ENCODE results near the gene PWP1.
"Not testable (repeated sequence)": the region's sequence is repeated elsewhere in the genome, so short reads cannot be mapped to it uniquely, and the experiment has no call there.

Gene PWP1

GRCh38 chr12:107668320-107669098 lies 17.1 kb upstream of the PWP1 start:
- no peak for DNase-seq

GRCh38 chr12:107669946-107670345 lies 15.7 kb upstream of the PWP1 start:
- DNase-seq = no peak

- no peak for DNase-seq
Measured at GRCh38 chr12:107670999-107671643, 14.5 kb upstream of the PWP1 start.

- no peak for DNase-seq
Measured at GRCh38 chr12:107677671-107678070, 7.9 kb upstream of the PWP1 start.

GRCh38 chr12:107679336-107679735 lies 6.3 kb upstream of the PWP1 start:
- DNase-seq = no peak

- DNase-seq = no peak
Measured at GRCh38 chr12:107681455-107681835, 4.2 kb upstream of the PWP1 start.

- DNase-seq = no peak
Measured at GRCh38 chr12:107681836-107682820, 3.5 kb upstream of the PWP1 start.

- DNase-seq = no peak
Measured at GRCh38 chr12:107684029-107684795, 1.4 kb upstream of the PWP1 start.

- DNase-seq = no peak
Measured at GRCh38 chr12:107684990-107685359, 624 bp upstream of the PWP1 start.

- not testable (repeated sequence) for DNase-seq
Measured at GRCh38 chr12:107695772-107696171, 10.2 kb downstream of the PWP1 start.

- DNase-seq = no peak
Measured at GRCh38 chr12:107702106-107702505, 16.5 kb downstream of the PWP1 start.

- DNase-seq = no peak
Measured at GRCh38 chr12:107704041-107704440, 18.4 kb downstream of the PWP1 start.

GRCh38 chr12:107705522-107705921 lies 19.9 kb downstream of the PWP1 start:
- not testable (repeated sequence) for DNase-seq

- DNase-seq = no peak
Measured at GRCh38 chr12:107715780-107716179, 30.2 kb downstream of the PWP1 start.

GRCh38 chr12:107718606-107719005 lies 33.0 kb downstream of the PWP1 start:
- no peak for DNase-seq

- DNase-seq = not testable (repeated sequence)
Measured at GRCh38 chr12:107727327-107727726, 41.7 kb downstream of the PWP1 start.

- DNase-seq = not testable (repeated sequence)
Measured at GRCh38 chr12:107727742-107728141, 42.1 kb downstream of the PWP1 start.

- DNase-seq = no peak
Measured at GRCh38 chr12:107730618-107731341, 45.2 kb downstream of the PWP1 start.

GRCh38 chr12:107731366-107731765 lies 45.8 kb downstream of the PWP1 start:
- DNase-seq = no peak

- no peak for DNase-seq
Measured at GRCh38 chr12:107732365-107732764, 46.8 kb downstream of the PWP1 start.

GRCh38 chr12:107734139-107734538 lies 48.5 kb downstream of the PWP1 start:
- no peak for DNase-seq

- no peak for DNase-seq
Measured at GRCh38 chr12:107735763-107736162, 50.2 kb downstream of the PWP1 start.
